Right atrium auricular region (tissue), 2 donors: ENCODE measurements around the gene RNF183. TPM values are rescaled to one million over a fixed set of nuclear protein-coding genes. Genes with fewer than 3 reads are reported as not detected.
"Not testable (repeated sequence)": the region's sequence is repeated elsewhere in the genome, so short reads cannot be mapped to it uniquely, and the experiment has no call there.

ENCODE experiments used
- DNase-seq: peaks from one replicate; pipeline ENCODE4 v3.0.0-alpha.2; 2019; ENCODE audit warnings: low spot score
- H3K27ac ChIP-seq, 2 donors: fragments of 200-600 bp; sonication (generic); 1 replicate in 1 of 2; 2 replicates in 1 of 2; pipeline ENCODE4 v1.5.1; 2016 to 2019
- H3K27me3 ChIP-seq, 2 donors: fragments of 200-600 bp; sonication (generic); one replicate each; pipeline versions ENCODE4 v1.5.1 to v1.6.0; 2017 to 2019
- H3K36me3 ChIP-seq: fragments of 200-600 bp; sonication (generic); one replicate; pipeline ENCODE4 v1.5.1; 2016
- H3K4me1 ChIP-seq, 2 donors: fragments of 200-600 bp; sonication (generic); one replicate each; pipeline versions ENCODE4 v1.5.1 to v1.6.0; 2017 to 2019
- H3K4me3 ChIP-seq, 2 donors: fragments of 200-600 bp; sonication (generic); 1 replicate in 1 of 2; 2 replicates in 1 of 2; pipeline ENCODE4 v1.5.1; 2017 to 2019; ENCODE audit warnings: mild to moderate bottlenecking in 1 of 2, moderate library complexity in 1 of 2
- H3K9me3 ChIP-seq, 2 donors: fragments of 200-600 bp; sonication (generic); one replicate each; pipeline ENCODE4 v1.5.1; 2019
- total RNA-seq, 2 donors: library from RNA; depleted of rRNA; stranded (reverse); fragments of >200 nt; gene quantifications; one replicate each; pipeline ENCODE4 v1.1.0, GENCODE V29; 2016
- TF ChIP-seq, protein P1 (sequence below), 2 donors: fragments of 200-600 bp; sonication (generic); IDR thresholded peaks; one replicate each; pipeline ENCODE4 v1.5.1; 2019; ENCODE audit warnings: antibody characterized with exemption in 2 of 2

RNF183 gene
- total RNA-seq, 2 donors from 2014 or later, result not detected

DNA sequence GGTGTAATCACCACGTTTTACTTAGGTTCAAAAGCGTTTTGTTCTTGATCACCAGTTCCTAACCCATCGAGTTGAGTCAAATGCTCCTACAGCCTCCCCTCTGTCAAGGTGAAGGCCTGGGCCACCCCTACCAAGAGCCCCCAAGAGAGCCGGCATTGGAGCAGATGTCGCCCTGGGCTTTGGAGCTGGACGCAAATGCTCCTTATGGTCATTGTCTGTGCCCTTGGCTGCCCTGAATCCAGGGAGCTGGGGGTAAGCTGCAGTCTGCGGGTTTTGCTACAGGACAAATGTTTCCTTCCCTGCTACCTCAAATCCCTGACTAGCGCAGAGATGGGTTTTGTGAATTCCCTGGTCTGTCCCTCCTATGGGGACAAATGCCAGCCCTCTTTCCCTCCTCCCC lies 4.9 kb downstream of the RNF183 start:
- no peak overlapping the region for H3K4me3 ChIP-seq
- no peaks in the 10 kb centered on the region for H3K4me1 ChIP-seq
- DNase-seq, result no peak
- H3K36me3 ChIP-seq, result peaks cover 2% of the 10 kb centered on the region
- no peak overlapping the region for H3K27ac ChIP-seq
- H3K9me3 ChIP-seq, result no peaks in the 10 kb centered on the region
- no peaks in the 10 kb centered on the region for H3K27me3 ChIP-seq
- TF ChIP-seq, protein P1, sequence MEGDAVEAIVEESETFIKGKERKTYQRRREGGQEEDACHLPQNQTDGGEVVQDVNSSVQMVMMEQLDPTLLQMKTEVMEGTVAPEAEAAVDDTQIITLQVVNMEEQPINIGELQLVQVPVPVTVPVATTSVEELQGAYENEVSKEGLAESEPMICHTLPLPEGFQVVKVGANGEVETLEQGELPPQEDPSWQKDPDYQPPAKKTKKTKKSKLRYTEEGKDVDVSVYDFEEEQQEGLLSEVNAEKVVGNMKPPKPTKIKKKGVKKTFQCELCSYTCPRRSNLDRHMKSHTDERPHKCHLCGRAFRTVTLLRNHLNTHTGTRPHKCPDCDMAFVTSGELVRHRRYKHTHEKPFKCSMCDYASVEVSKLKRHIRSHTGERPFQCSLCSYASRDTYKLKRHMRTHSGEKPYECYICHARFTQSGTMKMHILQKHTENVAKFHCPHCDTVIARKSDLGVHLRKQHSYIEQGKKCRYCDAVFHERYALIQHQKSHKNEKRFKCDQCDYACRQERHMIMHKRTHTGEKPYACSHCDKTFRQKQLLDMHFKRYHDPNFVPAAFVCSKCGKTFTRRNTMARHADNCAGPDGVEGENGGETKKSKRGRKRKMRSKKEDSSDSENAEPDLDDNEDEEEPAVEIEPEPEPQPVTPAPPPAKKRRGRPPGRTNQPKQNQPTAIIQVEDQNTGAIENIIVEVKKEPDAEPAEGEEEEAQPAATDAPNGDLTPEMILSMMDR (IDR thresholded peaks at IDR 0.05), result no peak

DNA sequence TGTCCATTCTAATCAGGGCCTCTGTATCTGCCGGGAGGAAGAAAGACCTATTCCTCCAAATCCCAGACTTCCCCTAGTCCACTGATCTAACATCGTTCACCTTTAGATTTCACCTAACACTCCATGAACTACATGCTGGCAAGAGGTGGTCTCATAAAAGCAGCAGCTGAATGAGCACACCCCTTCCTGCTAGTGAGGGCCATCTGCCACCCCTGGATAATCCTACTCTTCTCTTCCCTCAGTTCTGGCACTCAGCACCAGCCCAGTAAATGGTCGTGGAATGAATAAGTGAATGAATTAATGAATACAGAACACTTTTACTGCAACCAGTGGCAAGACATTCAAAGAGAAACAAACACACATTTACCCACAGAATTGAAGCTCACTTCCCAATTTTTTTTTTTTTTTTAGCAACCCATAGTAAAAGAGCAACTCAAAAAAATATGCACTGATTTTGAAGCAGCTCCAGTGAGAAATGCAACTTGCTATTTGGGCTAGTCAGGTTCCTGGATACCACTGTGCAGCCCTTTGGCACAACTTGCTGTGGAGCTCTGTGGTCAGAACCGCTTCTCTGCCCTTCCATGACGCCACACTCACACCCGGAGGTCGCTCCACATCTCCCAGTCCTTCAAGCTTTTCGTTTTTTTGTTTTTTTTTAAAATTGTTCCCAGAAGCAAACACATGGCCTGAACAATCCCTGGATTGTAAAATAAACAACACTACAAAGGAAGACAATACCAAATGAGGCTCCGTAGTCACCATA lies 6.2 kb downstream of the RNF183 start:
- H3K27ac ChIP-seq, result no peak overlapping the region
- DNase-seq, result no peak
- H3K9me3 ChIP-seq, result no peaks in the 10 kb centered on the region
- H3K4me1 ChIP-seq, result no peaks in the 10 kb centered on the region
- H3K36me3 ChIP-seq, result peaks cover 12% of the 10 kb centered on the region
- no peak overlapping the region for H3K4me3 ChIP-seq
- no peaks in the 10 kb centered on the region for H3K27me3 ChIP-seq
- TF ChIP-seq, protein P1 (IDR thresholded peaks at IDR 0.05), result no peak

DNA sequence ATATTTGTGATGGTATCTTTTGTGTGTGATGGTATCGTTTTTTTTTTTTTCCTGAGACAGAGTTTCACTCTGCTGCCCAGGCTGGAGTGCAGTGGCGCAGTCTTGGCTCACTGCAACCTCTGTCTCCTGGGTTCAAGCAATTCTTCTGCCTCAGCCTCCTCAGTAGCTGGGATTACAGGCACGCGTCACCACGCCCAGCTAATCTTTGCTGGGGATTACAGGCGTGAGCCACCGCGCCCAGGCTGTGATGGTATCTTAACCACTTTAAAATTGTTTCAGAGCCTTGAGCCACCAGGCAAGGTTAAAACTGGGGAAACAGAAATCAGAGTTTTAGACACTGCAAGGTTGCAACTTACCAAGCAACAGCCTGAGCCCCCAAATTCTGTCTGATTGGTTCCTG lies 6.9 kb downstream of the RNF183 start:
- not testable (repeated sequence) for H3K9me3 ChIP-seq, H3K4me3 ChIP-seq, H3K27ac ChIP-seq, H3K27me3 ChIP-seq, DNase-seq, H3K4me1 ChIP-seq
- H3K36me3 ChIP-seq, result peaks cover 19% of the 10 kb centered on the region

DNA sequence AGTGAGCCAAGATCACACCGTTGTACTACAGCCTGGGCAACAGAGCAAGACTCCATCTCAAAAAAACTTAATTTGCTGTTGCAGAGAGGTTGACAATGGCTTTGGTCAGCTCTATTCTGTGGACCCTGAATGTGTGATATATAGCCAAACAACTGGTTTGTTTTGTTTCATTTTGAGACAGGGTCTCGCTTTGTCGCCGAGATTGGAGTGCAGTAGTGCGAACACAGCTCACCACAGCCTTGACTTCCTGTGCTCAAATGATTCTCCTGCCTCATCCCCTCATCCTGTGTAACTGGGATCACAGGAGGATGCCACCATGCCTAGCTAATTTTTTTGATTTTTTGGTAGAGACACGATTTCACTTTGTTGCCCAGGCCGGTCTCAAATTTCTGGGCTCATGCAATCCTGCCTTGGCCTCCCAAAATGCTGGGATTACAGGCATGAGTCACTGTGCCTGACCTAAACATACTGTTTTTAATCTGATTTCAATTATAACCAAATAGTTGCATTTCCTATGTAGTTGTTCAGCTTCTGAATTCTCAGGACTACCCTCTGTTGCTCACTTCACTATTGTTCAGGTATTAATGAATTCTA lies 9.8 kb downstream of the RNF183 start:
- H3K27ac ChIP-seq, result no peak overlapping the region

DNA sequence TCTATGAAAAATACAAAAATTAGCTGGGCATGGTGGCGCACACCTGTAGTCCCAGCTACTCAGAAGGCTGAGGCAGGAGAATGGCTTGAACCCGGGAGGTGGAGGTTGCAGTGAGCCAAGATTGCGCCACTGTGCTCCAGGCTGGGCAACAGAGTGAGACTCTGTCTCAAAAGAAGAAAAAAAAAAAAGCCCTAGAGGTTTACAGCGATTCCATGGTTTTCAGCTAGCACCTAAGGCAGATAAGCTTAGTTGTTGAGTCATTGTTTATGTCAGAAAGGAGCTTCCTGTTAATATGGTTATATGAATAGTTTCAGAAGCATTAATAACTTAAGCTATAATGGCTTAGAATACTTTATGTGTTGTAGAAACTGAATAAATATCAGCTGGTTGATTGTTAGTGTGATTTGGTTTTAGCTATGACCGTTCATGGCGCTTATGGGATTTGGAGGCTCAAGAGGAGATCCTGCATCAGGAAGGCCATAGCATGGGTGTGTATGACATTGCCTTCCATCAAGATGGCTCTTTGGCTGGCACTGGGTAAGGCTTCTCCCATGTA lies 13.0 kb downstream of the RNF183 start:
- no peak for DNase-seq
- Histone ChIP-seq H3K27ac (no peak overlapping the region), H3K36me3 (peaks cover 78% of the 10 kb centered on the region), H3K4me1 (no peaks in the 10 kb centered on the region), H3K9me3 (no peaks in the 10 kb centered on the region), H3K27me3 (no peaks in the 10 kb centered on the region), H3K4me3 (no peak overlapping the region)
- TF ChIP-seq, protein P1 (IDR thresholded peaks at IDR 0.05), result no peak

More for the DNA sequence above, 9.8 kb downstream of the RNF183 start:
- Histone ChIP-seq H3K4me3 (no peak overlapping the region), H3K27me3 (no peaks in the 10 kb centered on the region), H3K36me3 (peaks cover 48% of the 10 kb centered on the region), H3K4me1 (no peaks in the 10 kb centered on the region), H3K9me3 (no peaks in the 10 kb centered on the region)
- no peak for DNase-seq
- TF ChIP-seq, protein P1 (IDR thresholded peaks at IDR 0.05), result no peak

DNA sequence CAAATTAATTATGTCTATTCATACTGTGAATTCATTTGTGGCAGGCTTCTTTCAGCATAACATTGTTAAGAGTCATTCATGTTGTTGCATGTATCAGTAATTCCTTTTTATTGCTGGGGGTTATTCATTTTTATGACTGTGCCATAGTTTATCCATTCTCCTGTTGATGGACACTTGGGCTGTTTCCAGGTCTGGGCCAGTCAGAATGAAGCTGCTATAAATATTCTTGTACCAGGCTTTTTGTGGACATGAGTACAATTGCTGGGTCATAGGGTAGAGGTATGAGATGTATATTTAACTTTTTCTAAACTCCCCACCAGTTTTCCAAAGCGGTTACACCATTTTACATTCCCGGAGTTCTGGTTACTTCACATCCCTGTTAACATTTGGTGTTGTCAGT lies 14.1 kb downstream of the RNF183 start:
- no peak for DNase-seq
- Histone ChIP-seq H3K4me1 (no peaks in the 10 kb centered on the region), H3K9me3 (no peaks in the 10 kb centered on the region), H3K27ac (no peak overlapping the region), H3K36me3 (peaks cover 88% of the 10 kb centered on the region), H3K4me3 (no peak overlapping the region), H3K27me3 (no peaks in the 10 kb centered on the region)
- TF ChIP-seq, protein P1 (IDR thresholded peaks at IDR 0.05), result no peak
